GM12875 (cell line): ENCODE measurements around the gene KIAA1614.

Experiments
- H3K4me3 ChIP-seq: one replicate; pipeline ENCODE4 v1.5.1; 2011; ENCODE audit warnings: low read depth, low read length, control low read depth
- CTCF ChIP-seq: IDR thresholded peaks from 2 replicates; pipeline ENCODE4 v1.5.1; 2011; ENCODE audit warnings: low read depth, mild to moderate bottlenecking, control low read depth, inconsistent platforms, low read length, moderate library complexity, borderline replicate concordance; ENCODE audit not compliant: insufficient read depth

The KIAA1614 gene

GRCh38 chr1:180936110-180937011 lies 23.7 kb downstream of the KIAA1614 start:
- no peak for TF ChIP-seq CTCF

GRCh38 chr1:180937012-180937372 lies 24.3 kb downstream of the KIAA1614 start:
- no peak overlapping the region for H3K4me3 ChIP-seq
- TF ChIP-seq CTCF: no peak

More at GRCh38 chr1:180936110-180937011, 23.7 kb downstream of the KIAA1614 start:
- H3K4me3 ChIP-seq: no peak overlapping the region

GRCh38 chr1:180937624-180938225 lies 25.0 kb downstream of the KIAA1614 start:
- no peak overlapping the region for H3K4me3 ChIP-seq
- TF ChIP-seq CTCF: no peak

GRCh38 chr1:180939073-180939710 lies 26.5 kb downstream of the KIAA1614 start:
- no peak for TF ChIP-seq CTCF
- H3K4me3 ChIP-seq: no peak overlapping the region

- no peak for TF ChIP-seq CTCF
- no peak overlapping the region for H3K4me3 ChIP-seq
Measured at GRCh38 chr1:180939711-180940103, 27.0 kb downstream of the KIAA1614 start.

GRCh38 chr1:180940445-180940844 lies 27.7 kb downstream of the KIAA1614 start:
- no peak overlapping the region for H3K4me3 ChIP-seq
- TF ChIP-seq CTCF: no peak
